VCaP (cell line): ENCODE results near the gene GTPBP4.

Source experiments
- H3K27ac ChIP-seq: fragments of 450-650 bp; 2 replicates; pipeline ENCODE4 v1.5.1; 2017
- CTCF ChIP-seq: fragments of 450-650 bp; conservative IDR thresholded peaks from 2 replicates; pipeline ENCODE4 v1.5.1; 2017; ENCODE audit warnings: mild to moderate bottlenecking, moderate library complexity

Gene GTPBP4

GRCh38 chr10:992871-993270 is 4.6 kb downstream of the GTPBP4 start:
- TF ChIP-seq CTCF, result no peak
- H3K27ac ChIP-seq, result no peak overlapping the region

- TF ChIP-seq CTCF, result no peak
These were observed 6.8 kb downstream of the GTPBP4 start for GRCh38 chr10:994836-995558.

GRCh38 chr10:995559-995926 is 7.3 kb downstream of the GTPBP4 start:
- H3K27ac ChIP-seq, result no peak overlapping the region
- TF ChIP-seq CTCF, result no peak

More at GRCh38 chr10:994836-995558, 6.8 kb downstream of the GTPBP4 start:
- no peak overlapping the region for H3K27ac ChIP-seq

GRCh38 chr10:996031-996430 is 7.8 kb downstream of the GTPBP4 start:
- TF ChIP-seq CTCF, result no peak
- no peak overlapping the region for H3K27ac ChIP-seq

- no peak for TF ChIP-seq CTCF
- no peak overlapping the region for H3K27ac ChIP-seq
These were observed 9.2 kb downstream of the GTPBP4 start for GRCh38 chr10:997266-998022.

GRCh38 chr10:1002425-1003006 is 14.3 kb downstream of the GTPBP4 start:
- no peak for TF ChIP-seq CTCF
- no peak overlapping the region for H3K27ac ChIP-seq

GRCh38 chr10:1003884-1004670 is 15.8 kb downstream of the GTPBP4 start:
- TF ChIP-seq CTCF, result no peak
- no peak overlapping the region for H3K27ac ChIP-seq
